ENCODE data around the gene SYCE3. TPM values are rescaled to one million over a fixed set of nuclear protein-coding genes. Genes with fewer than 3 reads are reported as not detected.
A peak's percentile ranks its signal among the peaks of the same experiment; 100 is the strongest.

SYCE3 gene
- total and polyA plus RNA-seq, 9 of the 15 experiments (the other 6 are each of a cell fraction or from before 2014, with no cell fraction given) = 0.56 TPM; not detected in 8

DNA sequence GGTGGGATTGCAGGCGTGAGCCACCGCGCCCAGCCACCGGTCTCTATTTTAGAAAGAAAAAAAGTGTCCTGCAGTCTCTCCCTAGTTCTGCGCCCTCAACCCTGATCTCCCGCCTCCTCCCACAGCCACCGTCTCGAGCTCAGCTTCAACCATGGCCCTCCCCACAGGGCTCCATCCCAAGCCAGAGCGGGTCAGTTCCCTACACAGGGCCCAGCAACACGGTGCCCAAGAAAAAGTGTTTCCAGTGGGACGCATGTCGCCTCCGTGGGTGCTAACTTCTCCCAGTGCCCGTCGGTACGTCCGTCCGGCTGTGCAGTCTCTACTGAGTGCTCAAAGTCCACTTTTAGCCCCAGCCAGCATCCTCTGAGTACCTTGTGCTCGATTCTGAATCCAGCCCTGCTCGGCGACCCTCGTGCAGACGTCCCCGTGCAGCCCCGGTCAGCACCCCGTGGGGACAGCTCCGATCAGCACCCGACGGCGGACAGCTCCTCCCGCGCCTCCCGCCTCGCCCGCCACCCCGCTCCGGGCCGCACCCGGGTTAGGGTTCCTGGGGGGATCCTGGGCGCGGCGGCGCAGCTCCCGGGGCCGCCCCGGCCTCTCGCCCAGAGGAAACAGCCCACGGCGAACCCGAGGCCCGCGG is 37.2 kb upstream of the SYCE3 start (continued):
- TF ChIP-seq, protein P1, sequence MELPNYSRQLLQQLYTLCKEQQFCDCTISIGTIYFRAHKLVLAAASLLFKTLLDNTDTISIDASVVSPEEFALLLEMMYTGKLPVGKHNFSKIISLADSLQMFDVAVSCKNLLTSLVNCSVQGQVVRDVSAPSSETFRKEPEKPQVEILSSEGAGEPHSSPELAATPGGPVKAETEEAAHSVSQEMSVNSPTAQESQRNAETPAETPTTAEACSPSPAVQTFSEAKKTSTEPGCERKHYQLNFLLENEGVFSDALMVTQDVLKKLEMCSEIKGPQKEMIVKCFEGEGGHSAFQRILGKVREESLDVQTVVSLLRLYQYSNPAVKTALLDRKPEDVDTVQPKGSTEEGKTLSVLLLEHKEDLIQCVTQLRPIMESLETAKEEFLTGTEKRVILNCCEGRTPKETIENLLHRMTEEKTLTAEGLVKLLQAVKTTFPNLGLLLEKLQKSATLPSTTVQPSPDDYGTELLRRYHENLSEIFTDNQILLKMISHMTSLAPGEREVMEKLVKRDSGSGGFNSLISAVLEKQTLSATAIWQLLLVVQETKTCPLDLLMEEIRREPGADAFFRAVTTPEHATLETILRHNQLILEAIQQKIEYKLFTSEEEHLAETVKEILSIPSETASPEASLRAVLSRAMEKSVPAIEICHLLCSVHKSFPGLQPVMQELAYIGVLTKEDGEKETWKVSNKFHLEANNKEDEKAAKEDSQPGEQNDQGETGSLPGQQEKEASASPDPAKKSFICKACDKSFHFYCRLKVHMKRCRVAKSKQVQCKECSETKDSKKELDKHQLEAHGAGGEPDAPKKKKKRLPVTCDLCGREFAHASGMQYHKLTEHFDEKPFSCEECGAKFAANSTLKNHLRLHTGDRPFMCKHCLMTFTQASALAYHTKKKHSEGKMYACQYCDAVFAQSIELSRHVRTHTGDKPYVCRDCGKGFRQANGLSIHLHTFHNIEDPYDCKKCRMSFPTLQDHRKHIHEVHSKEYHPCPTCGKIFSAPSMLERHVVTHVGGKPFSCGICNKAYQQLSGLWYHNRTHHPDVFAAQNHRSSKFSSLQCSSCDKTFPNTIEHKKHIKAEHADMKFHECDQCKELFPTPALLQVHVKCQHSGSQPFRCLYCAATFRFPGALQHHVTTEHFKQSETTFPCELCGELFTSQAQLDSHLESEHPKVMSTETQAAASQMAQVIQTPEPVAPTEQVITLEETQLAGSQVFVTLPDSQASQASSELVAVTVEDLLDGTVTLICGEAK (IDR thresholded peaks at IDR 0.05) = peak; percentile 86
- TF ChIP-seq, protein P1 (CRISPR knock-in tag; IDR thresholded peaks at IDR 0.05) = peak; percentile 75
- TF ChIP-seq ZNF75A (CRISPR knock-in tag; IDR thresholded peaks at IDR 0.05) (no peak), POLR2G (IDR thresholded peaks at IDR 0.05; ENCODE audit: low read depth, low read length) (no peak), THRB (CRISPR knock-in tag; conservative IDR thresholded peaks at IDR 0.05) (no peak), MAFF (IDR thresholded peaks at IDR 0.05; ENCODE audit: low read length) (no peak), ATF1 (CRISPR knock-in tag; IDR thresholded peaks at IDR 0.05) (peak; percentile 64), ATF1 (tag; IDR thresholded peaks at IDR 0.05) (no peak), PTBP1 (IDR thresholded peaks at IDR 0.05; ENCODE audit: low read depth, low read length) (no peak), HMGXB4 (CRISPR knock-in tag; IDR thresholded peaks at IDR 0.05) (peak; percentile 94), ZNF431 (CRISPR knock-in tag; IDR thresholded peaks at IDR 0.05) (peak; percentile 80), FOXM1 (IDR thresholded peaks at IDR 0.05; ENCODE audit: low read depth) (no peak), FOXM1 (CRISPR knock-in tag; IDR thresholded peaks at IDR 0.05; ENCODE audit: low read depth) (0 out of 2 replicates have a peak, but pooled peaks have one; percentile 78), NCOA6 (IDR thresholded peaks at IDR 0.05) (peak; percentile 97), EZH2 (IDR thresholded peaks at IDR 0.05; ENCODE audit: borderline replicate concordance, low read depth, low read length) (no peak), RBFOX2 (IDR thresholded peaks at IDR 0.05; ENCODE audit: low read depth, low read length) (no peak)
- TF ChIP-seq, protein P2, sequence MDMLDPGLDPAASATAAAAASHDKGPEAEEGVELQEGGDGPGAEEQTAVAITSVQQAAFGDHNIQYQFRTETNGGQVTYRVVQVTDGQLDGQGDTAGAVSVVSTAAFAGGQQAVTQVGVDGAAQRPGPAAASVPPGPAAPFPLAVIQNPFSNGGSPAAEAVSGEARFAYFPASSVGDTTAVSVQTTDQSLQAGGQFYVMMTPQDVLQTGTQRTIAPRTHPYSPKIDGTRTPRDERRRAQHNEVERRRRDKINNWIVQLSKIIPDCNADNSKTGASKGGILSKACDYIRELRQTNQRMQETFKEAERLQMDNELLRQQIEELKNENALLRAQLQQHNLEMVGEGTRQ (CRISPR knock-in tag; IDR thresholded peaks at IDR 0.05) = peak; percentile 69

Data from K562 (cell line).